ENCODE data around the gene DPF3. TPM values are rescaled to one million over a fixed set of nuclear protein-coding genes. Genes with fewer than 3 reads are reported as not detected.

DPF3 gene
- total and polyA plus RNA-seq, 2 of the 13 experiments (the other 11 are each of a cell fraction or from before 2014, with no cell fraction given), result 0.09 to 0.60 TPM

DNA sequence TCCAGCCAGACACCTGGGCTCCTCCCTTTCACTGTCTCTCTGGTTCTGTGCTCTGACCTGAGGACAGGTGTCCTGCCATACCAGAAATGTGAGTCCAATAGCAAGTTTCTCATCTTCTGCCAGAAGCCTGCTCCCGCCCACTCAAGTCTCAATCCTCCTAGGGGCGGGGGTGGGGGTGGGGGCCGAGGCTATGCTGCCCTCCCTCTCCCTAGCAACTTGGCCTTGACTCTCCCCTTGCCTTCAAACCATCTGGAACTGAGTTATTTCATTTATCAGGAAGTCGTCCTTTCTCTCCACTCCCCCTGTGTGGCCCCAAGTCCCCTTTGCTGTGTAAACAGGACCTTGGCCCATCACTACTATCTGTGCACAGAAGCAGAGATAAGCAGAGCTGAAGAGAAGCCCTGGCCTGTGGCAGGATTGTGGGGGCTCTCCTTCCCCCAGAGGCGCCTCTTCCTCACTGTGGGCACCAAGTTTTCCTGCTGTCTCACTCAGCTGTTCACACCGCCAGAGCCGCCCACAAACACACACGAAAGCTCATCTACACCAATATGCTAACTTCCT is 117.1 kb downstream of the DPF3 start (continued):
- TF ChIP-seq ZNF253 (CRISPR knock-in tag; IDR thresholded peaks at IDR 0.05; ENCODE audit: borderline replicate concordance) (no peak), EEA1 (CRISPR knock-in tag; IDR thresholded peaks at IDR 0.05; ENCODE audit: borderline replicate concordance) (no peak), ZNF557 (CRISPR knock-in tag; IDR thresholded peaks at IDR 0.05) (no peak), TCF7 (IDR thresholded peaks at IDR 0.05; ENCODE audit: low read depth) (peak; percentile 63; the same call in 1 of the 2 replicates), ATAD3A (CRISPR knock-in tag; IDR thresholded peaks at IDR 0.05) (no peak), ZEB1 (IDR thresholded peaks at IDR 0.05; ENCODE audit: insufficient replicate concordance, low read depth) (peak; percentile 74), HDAC2 (CRISPR knock-in tag; IDR thresholded peaks at IDR 0.05) (peak; percentile 98), CBX5 (CRISPR knock-in tag; IDR thresholded peaks at IDR 0.05; ENCODE audit: borderline replicate concordance) (peak; percentile 48; the same call in 1 of the 2 replicates), ZNF556 (CRISPR knock-in tag; IDR thresholded peaks at IDR 0.05; ENCODE audit: borderline replicate concordance) (peak; percentile 81), ZNF234 (CRISPR knock-in tag; conservative IDR thresholded peaks at IDR 0.05) (no peak), ATF1 (CRISPR knock-in tag; IDR thresholded peaks at IDR 0.05) (0 out of 2 replicates have a peak, but pooled peaks have one; percentile 28), ZNF207 (IDR thresholded peaks at IDR 0.05; ENCODE audit: borderline replicate concordance) (no peak), ZNF747 (CRISPR knock-in tag; IDR thresholded peaks at IDR 0.05; ENCODE audit: borderline replicate concordance) (peak; percentile 82; the same call in 1 of the 2 replicates), MIER3 (CRISPR knock-in tag; IDR thresholded peaks at IDR 0.05; ENCODE audit: borderline replicate concordance) (peak; percentile 83; the same call in 1 of the 2 replicates), KDM5A (IDR thresholded peaks at IDR 0.05; ENCODE audit: borderline replicate concordance, low read length) (no peak), MYPOP (CRISPR knock-in tag; IDR thresholded peaks at IDR 0.05) (0 out of 2 replicates have a peak, but pooled peaks have one; percentile 64), MBD4 (IDR thresholded peaks at IDR 0.05; ENCODE audit: borderline replicate concordance, low read length) (no peak), JARID2 (CRISPR knock-in tag; IDR thresholded peaks at IDR 0.05; ENCODE audit: insufficient replicate concordance) (no peak), SRY (CRISPR knock-in tag; IDR thresholded peaks at IDR 0.05) (no peak), NR2F1 (CRISPR knock-in tag; IDR thresholded peaks at IDR 0.05) (peak in 1 of 2 experiments; percentile 34; a peak in 1 of 4 replicates), PRDM15 (CRISPR knock-in tag; IDR thresholded peaks at IDR 0.05) (peak; percentile 96), SP140L (CRISPR knock-in tag; IDR thresholded peaks at IDR 0.05; ENCODE audit: borderline replicate concordance) (no peak; the same call in 1 of the 2 replicates), ZNF256 (CRISPR knock-in tag; conservative IDR thresholded peaks at IDR 0.05) (no peak)
- TF ChIP-seq, protein P1, sequence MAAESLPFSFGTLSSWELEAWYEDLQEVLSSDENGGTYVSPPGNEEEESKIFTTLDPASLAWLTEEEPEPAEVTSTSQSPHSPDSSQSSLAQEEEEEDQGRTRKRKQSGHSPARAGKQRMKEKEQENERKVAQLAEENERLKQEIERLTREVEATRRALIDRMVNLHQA (CRISPR knock-in tag; IDR thresholded peaks at IDR 0.05), result no peak
- TF ChIP-seq, protein P2, sequence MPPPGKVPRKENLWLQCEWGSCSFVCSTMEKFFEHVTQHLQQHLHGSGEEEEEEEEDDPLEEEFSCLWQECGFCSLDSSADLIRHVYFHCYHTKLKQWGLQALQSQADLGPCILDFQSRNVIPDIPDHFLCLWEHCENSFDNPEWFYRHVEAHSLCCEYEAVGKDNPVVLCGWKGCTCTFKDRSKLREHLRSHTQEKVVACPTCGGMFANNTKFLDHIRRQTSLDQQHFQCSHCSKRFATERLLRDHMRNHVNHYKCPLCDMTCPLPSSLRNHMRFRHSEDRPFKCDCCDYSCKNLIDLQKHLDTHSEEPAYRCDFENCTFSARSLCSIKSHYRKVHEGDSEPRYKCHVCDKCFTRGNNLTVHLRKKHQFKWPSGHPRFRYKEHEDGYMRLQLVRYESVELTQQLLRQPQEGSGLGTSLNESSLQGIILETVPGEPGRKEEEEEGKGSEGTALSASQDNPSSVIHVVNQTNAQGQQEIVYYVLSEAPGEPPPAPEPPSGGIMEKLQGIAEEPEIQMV (CRISPR knock-in tag; IDR thresholded peaks at IDR 0.05; ENCODE audit: low read depth), result no peak
